A549 (cell line): Measurements from ENCODE around the gene NEK1.

Source experiments
- CHD4 ChIP-seq: fragments of 200-600 bp; sonication (generic); IDR thresholded peaks from 2 replicates; pipeline ENCODE4 v1.6.1; 2016; ENCODE audit warnings: antibody characterized with exemption, mild to moderate bottlenecking, borderline replicate concordance
- CTCF ChIP-seq: fragments of >200 bp; sonication (Bioruptor Twin); formaldehyde crosslinking; IDR thresholded peaks from 3 replicates; pipeline ENCODE4 v1.5.1; 2016
- MAFK ChIP-seq: fragments of 450-650 bp; IDR thresholded peaks from 2 replicates; pipeline ENCODE4 v1.6.1; 2014; ENCODE audit not compliant: partially characterized antibody
- MAX ChIP-seq: IDR thresholded peaks from 2 replicates; pipeline ENCODE4 v1.6.1; 2012
- PBX3 ChIP-seq: IDR thresholded peaks from 2 replicates; pipeline ENCODE4 v1.6.1; 2012
- POLR2A ChIP-seq: IDR thresholded peaks from 2 replicates; pipeline ENCODE4 v1.6.1; 2012; ENCODE audit warnings: mild to moderate bottlenecking, low read length
- POLR2AphosphoS2 ChIP-seq: conservative IDR thresholded peaks from 2 replicates; pipeline ENCODE4 v1.6.1; 2012; ENCODE audit warnings: low read length, improper control_type of control experiment, inconsistent platforms
- RARB ChIP-seq: fragments of 250-450 bp; sonication (Bioruptor Pico); IDR thresholded peaks from 2 replicates; pipeline ENCODE4 v1.8.0; 2021; ENCODE audit warnings: mild to moderate bottlenecking, moderate library complexity
- REST ChIP-seq: fragments of 200-600 bp; sonication (generic); IDR thresholded peaks from 2 replicates; pipeline ENCODE4 v1.6.1; 2016; ENCODE audit warnings: antibody characterized with exemption, mild to moderate bottlenecking, moderate library complexity

GRCh38 chr4:169436734-169437133, 175.6 kb downstream of the NEK1 start:
- TF ChIP-seq RARB (CRISPR knock-in tag), result no peak
- TF ChIP-seq PBX3, result no peak
- TF ChIP-seq REST, result no peak
- no peak for TF ChIP-seq MAFK
- no peak for TF ChIP-seq CTCF
- TF ChIP-seq MAX, result no peak
- no peak for TF ChIP-seq CHD4
- TF ChIP-seq POLR2AphosphoS2, result no peak
- TF ChIP-seq POLR2A, result no peak
